Measurements from ENCODE around the gene SLC66A3.

GRCh38 chr2:11227595-11227994 lies 72.3 kb downstream of the SLC66A3 start:
- TF ChIP-seq CTCF (IDR thresholded peaks at IDR 0.05; ENCODE audit: extremely low read depth in 1 of 2, insufficient read depth in 1 of 2, low read depth in 1 of 2, low read length in 2 of 2) = no peak
- TF ChIP-seq POLR2A (IDR thresholded peaks at IDR 0.05; ENCODE audit: low read depth, low read length) = no peak
